CD4-positive, CD25-positive, alpha-beta regulatory T cell (primary cell): ENCODE results near the gene WWOX. TPM values are rescaled to one million over a fixed set of nuclear protein-coding genes. Genes with fewer than 3 reads are reported as not detected.
A peak's percentile ranks its signal among the peaks of the same experiment; 100 is the strongest.

Source experiments
- ATAC-seq, 2 donors: fragments of 150-1000 bp; cut with Tn5 transposase; one replicate each; pipeline ENCODE4 v1.10.0; 2021; ENCODE audit warnings: low read depth in 2 of 2, moderate number of reproducible peaks in 2 of 2, moderate library complexity in 1 of 2
- DNase-seq, 3 donors: peaks; one replicate each; pipeline versions ENCODE4 v3.0.0 to v3.0.0-alpha.2; 2012 to 2022; ENCODE audit warnings: mixed read lengths in 1 of 3
- H3K27ac ChIP-seq: one replicate; pipeline ENCODE4 v1.7.0; 2013; ENCODE audit warnings: mild to moderate bottlenecking, low read length; ENCODE audit not compliant: insufficient read depth, poor library complexity, severe bottlenecking
- H3K27me3 ChIP-seq: one replicate; pipeline ENCODE4 v1.7.0; 2013; ENCODE audit warnings: low read length; ENCODE audit not compliant: control insufficient read depth, insufficient read depth
- H3K36me3 ChIP-seq: one replicate; pipeline ENCODE4 v1.7.0; 2013; ENCODE audit warnings: mild to moderate bottlenecking, low read length, moderate library complexity; ENCODE audit not compliant: control insufficient read depth, insufficient read depth
- H3K4me1 ChIP-seq: 2 replicates; pipeline ENCODE4 v1.7.0; 2013; ENCODE audit warnings: mild to moderate bottlenecking, low read length; ENCODE audit not compliant: insufficient read depth, control insufficient read depth, poor library complexity, severe bottlenecking
- H3K4me3 ChIP-seq: one replicate; pipeline ENCODE4 v1.7.0; 2013; ENCODE audit warnings: low read depth, mild to moderate bottlenecking, low read length, moderate library complexity
- H3K9me3 ChIP-seq, 2 experiments: 1 replicate in 1 of 2; 2 replicates in 1 of 2; pipeline ENCODE4 v1.7.0; 2013; ENCODE audit warnings: low read length in 2 of 2, mild to moderate bottlenecking in 1 of 2, moderate library complexity in 1 of 2; ENCODE audit not compliant: control insufficient read depth in 2 of 2
- H3K27ac Mint-ChIP-seq, 3 donors: one replicate each; pipeline ENCODE4 v1.8.0; 2020 to 2022; ENCODE audit warnings: mild to moderate bottlenecking in 3 of 3, mixed read lengths in 3 of 3, moderate library complexity in 2 of 3
- H3K27me3 Mint-ChIP-seq: one replicate; pipeline ENCODE4 v1.8.0; 2022; ENCODE audit warnings: mild to moderate bottlenecking, mixed read lengths
- H3K36me3 Mint-ChIP-seq: one replicate; pipeline ENCODE4 v1.8.0; 2020; ENCODE audit warnings: mixed read lengths
- H3K4me1 Mint-ChIP-seq, 4 donors: one replicate each; pipeline ENCODE4 v1.8.0; 2020 to 2022; ENCODE audit warnings: mixed read lengths in 4 of 4, mild to moderate bottlenecking in 1 of 4
- H3K4me3 Mint-ChIP-seq, 4 donors: one replicate each; pipeline ENCODE4 v1.8.0; 2020 to 2022; ENCODE audit warnings: mild to moderate bottlenecking in 4 of 4, mixed read lengths in 4 of 4, moderate library complexity in 3 of 4
- H3K9me3 Mint-ChIP-seq, 7 donors: one replicate each; pipeline ENCODE4 v1.8.0; 2020 to 2022; ENCODE audit warnings: mixed read lengths in 7 of 7, mild to moderate bottlenecking in 3 of 7, moderate library complexity in 2 of 7
- polyA plus RNA-seq, 4 donors: library from polyadenylated mRNA; unstranded; fragments of 300-500 nt; fragmentation: Illumina TruSeq; gene quantifications; one replicate each; pipeline ENCODE4 v1.2.3, GENCODE V29; 2021
- total RNA-seq: library from RNA; stranded (reverse); gene quantifications from one replicate; pipeline ENCODE4 v1.2.3, GENCODE V29; 2022

WWOX gene
- total and polyA plus RNA-seq, 5 donors from 2014 or later, result 10.3 to 18.6 (median 12.8) TPM

GRCh38 chr16:78666318-78666717 lies 566.9 kb downstream of the WWOX start:
- H3K9me3 ChIP-seq, result no peaks in the 10 kb centered on the region
- H3K4me1 Mint-ChIP-seq, result peaks cover 0 to 2% (median 0%) of the 10 kb centered on the region in 4 donors
- H3K27ac ChIP-seq, result no peak overlapping the region
- H3K36me3 ChIP-seq, result no peaks in the 10 kb centered on the region
- H3K4me1 ChIP-seq, result no peaks in the 10 kb centered on the region
- no peak for DNase-seq
- no peaks in the 10 kb centered on the region for H3K27me3 Mint-ChIP-seq
- ATAC-seq, result no peak
- no peak overlapping the region for H3K4me3 Mint-ChIP-seq
- no peak overlapping the region for H3K27ac Mint-ChIP-seq
- no peaks in the 10 kb centered on the region for H3K9me3 Mint-ChIP-seq
- no peaks in the 10 kb centered on the region for H3K27me3 ChIP-seq
- H3K4me3 ChIP-seq, result no peak overlapping the region
- H3K36me3 Mint-ChIP-seq, result no peaks in the 10 kb centered on the region

- Mint-ChIP-seq H3K9me3 (no peaks in the 10 kb centered on the region), H3K4me1 (peaks cover 0 to 2% (median 0%) of the 10 kb centered on the region in 4 donors), H3K36me3 (no peaks in the 10 kb centered on the region), H3K27ac (no peak overlapping the region), H3K4me3 (no peak overlapping the region), H3K27me3 (no peaks in the 10 kb centered on the region)
- no peak for DNase-seq
- no peak for ATAC-seq
- Histone ChIP-seq H3K27ac (no peak overlapping the region), H3K4me3 (no peak overlapping the region), H3K36me3 (no peaks in the 10 kb centered on the region), H3K9me3 (no peaks in the 10 kb centered on the region), H3K27me3 (no peaks in the 10 kb centered on the region), H3K4me1 (no peaks in the 10 kb centered on the region)
Measured at GRCh38 chr16:78667675-78668074, 568.2 kb downstream of the WWOX start.

GRCh38 chr16:78668393-78668792 lies 568.9 kb downstream of the WWOX start:
- Histone ChIP-seq H3K4me3 (no peak overlapping the region), H3K27me3 (no peaks in the 10 kb centered on the region), H3K9me3 (no peaks in the 10 kb centered on the region), H3K36me3 (no peaks in the 10 kb centered on the region), H3K4me1 (no peaks in the 10 kb centered on the region), H3K27ac (no peak overlapping the region)
- H3K27me3 Mint-ChIP-seq, result no peaks in the 10 kb centered on the region
- no peaks in the 10 kb centered on the region for H3K36me3 Mint-ChIP-seq
- peaks cover 0 to 2% (median 0%) of the 10 kb centered on the region in 4 donors for H3K4me1 Mint-ChIP-seq
- no peak overlapping the region for H3K4me3 Mint-ChIP-seq
- no peaks in the 10 kb centered on the region for H3K9me3 Mint-ChIP-seq
- no peak for DNase-seq
- H3K27ac Mint-ChIP-seq, result peak overlapping the region in 1 of 3 donors; percentile 82
- no peak for ATAC-seq

- Mint-ChIP-seq H3K4me3 (no peak overlapping the region), H3K4me1 (peaks cover 0 to 2% (median 0%) of the 10 kb centered on the region in 4 donors), H3K27ac (no peak overlapping the region), H3K9me3 (no peaks in the 10 kb centered on the region), H3K36me3 (no peaks in the 10 kb centered on the region), H3K27me3 (no peaks in the 10 kb centered on the region)
- H3K9me3 ChIP-seq, result no peaks in the 10 kb centered on the region
- ATAC-seq (no peak), DNase-seq (no peak)
- H3K27ac ChIP-seq, result no peak overlapping the region
- H3K36me3 ChIP-seq, result no peaks in the 10 kb centered on the region
- H3K27me3 ChIP-seq, result no peaks in the 10 kb centered on the region
- H3K4me3 ChIP-seq, result no peak overlapping the region
- H3K4me1 ChIP-seq, result no peaks in the 10 kb centered on the region
Measured at GRCh38 chr16:78669994-78670393, 570.5 kb downstream of the WWOX start.

- no peaks in the 10 kb centered on the region for H3K36me3 ChIP-seq
- peaks cover 0 to 2% (median 0%) of the 10 kb centered on the region in 4 donors for H3K4me1 Mint-ChIP-seq
- H3K27me3 Mint-ChIP-seq, result no peaks in the 10 kb centered on the region
- H3K9me3 Mint-ChIP-seq, result no peaks in the 10 kb centered on the region
- H3K4me3 Mint-ChIP-seq, result no peak overlapping the region
- no peaks in the 10 kb centered on the region for H3K36me3 Mint-ChIP-seq
- no peaks in the 10 kb centered on the region for H3K4me1 ChIP-seq
- no peak overlapping the region for H3K27ac ChIP-seq
- no peak overlapping the region for H3K27ac Mint-ChIP-seq
- ATAC-seq (no peak), DNase-seq (no peak)
- H3K27me3 ChIP-seq, result no peaks in the 10 kb centered on the region
- no peak overlapping the region for H3K4me3 ChIP-seq
- H3K9me3 ChIP-seq, result no peaks in the 10 kb centered on the region
Measured at GRCh38 chr16:78672779-78673556, 573.5 kb downstream of the WWOX start.

- no peak overlapping the region for H3K27ac Mint-ChIP-seq
- Histone ChIP-seq H3K27ac (no peak overlapping the region), H3K4me3 (no peak overlapping the region), H3K27me3 (no peaks in the 10 kb centered on the region), H3K4me1 (no peaks in the 10 kb centered on the region), H3K36me3 (no peaks in the 10 kb centered on the region), H3K9me3 (no peaks in the 10 kb centered on the region)
- DNase-seq (no peak), ATAC-seq (no peak)
- H3K4me3 Mint-ChIP-seq, result no peak overlapping the region
- no peaks in the 10 kb centered on the region for H3K36me3 Mint-ChIP-seq
- H3K4me1 Mint-ChIP-seq, result no peaks in the 10 kb centered on the region
- H3K27me3 Mint-ChIP-seq, result no peaks in the 10 kb centered on the region
- no peaks in the 10 kb centered on the region for H3K9me3 Mint-ChIP-seq
Measured at GRCh38 chr16:78673884-78674283, 574.4 kb downstream of the WWOX start.

GRCh38 chr16:78675312-78675711 lies 575.9 kb downstream of the WWOX start:
- no peak overlapping the region for H3K27ac Mint-ChIP-seq
- ATAC-seq (no peak), DNase-seq (no peak)
- H3K27me3 ChIP-seq, result no peaks in the 10 kb centered on the region
- H3K27ac ChIP-seq, result no peak overlapping the region
- no peaks in the 10 kb centered on the region for H3K4me1 ChIP-seq
- H3K4me3 ChIP-seq, result no peak overlapping the region
- H3K27me3 Mint-ChIP-seq, result no peaks in the 10 kb centered on the region
- no peaks in the 10 kb centered on the region for H3K4me1 Mint-ChIP-seq
- no peaks in the 10 kb centered on the region for H3K9me3 Mint-ChIP-seq
- H3K9me3 ChIP-seq, result no peaks in the 10 kb centered on the region
- no peaks in the 10 kb centered on the region for H3K36me3 ChIP-seq
- H3K4me3 Mint-ChIP-seq, result no peak overlapping the region
- no peaks in the 10 kb centered on the region for H3K36me3 Mint-ChIP-seq
